Loucy (cell line): ENCODE results near the gene C17orf114.

Experiments
- H2AFZ ChIP-seq: fragments of 200-600 bp; sonication (generic); 2 replicates; pipeline ENCODE4 v1.6.0; 2016; ENCODE audit warnings: antibody characterized with exemption, mild to moderate bottlenecking, low read length, moderate library complexity
- H3F3A ChIP-seq: fragments of 200-600 bp; 2 replicates; pipeline ENCODE4 v1.6.0; 2016; ENCODE audit warnings: antibody characterized with exemption, low read depth, mild to moderate bottlenecking
- H3K27me3 ChIP-seq: fragments of 200-600 bp; sonication (generic); 2 replicates; pipeline ENCODE4 v1.6.1; 2014; ENCODE audit warnings: low read length, mild to moderate bottlenecking; ENCODE audit not compliant: insufficient read depth, poor library complexity, severe bottlenecking
- H3K36me3 ChIP-seq: fragments of 200-600 bp; sonication (generic); 2 replicates; pipeline ENCODE4 v1.6.1; 2016; ENCODE audit warnings: low read length; ENCODE audit not compliant: insufficient read depth
- H3K4me1 ChIP-seq: fragments of 200-600 bp; sonication (generic); 2 replicates; pipeline ENCODE4 v1.5.1; 2014; ENCODE audit warnings: low read length, mild to moderate bottlenecking; ENCODE audit not compliant: insufficient read depth, poor library complexity, severe bottlenecking
- H3K4me2 ChIP-seq: fragments of 200-600 bp; sonication (generic); 2 replicates; pipeline ENCODE4 v1.6.0; 2014; ENCODE audit warnings: antibody characterized with exemption, low read length, low read depth, mild to moderate bottlenecking; ENCODE audit not compliant: poor library complexity, severe bottlenecking
- H3K4me3 ChIP-seq: fragments of 200-600 bp; sonication (generic); 2 replicates; pipeline ENCODE4 v1.5.1; 2014; ENCODE audit warnings: low read length, mild to moderate bottlenecking, mixed read lengths; ENCODE audit not compliant: poor library complexity, severe bottlenecking
- H3K79me2 ChIP-seq: fragments of 200-600 bp; sonication (generic); 2 replicates; pipeline ENCODE4 v1.6.1; 2014; ENCODE audit warnings: low read length; ENCODE audit not compliant: insufficient read depth
- H3K9ac ChIP-seq: fragments of 200-600 bp; sonication (generic); 2 replicates; pipeline ENCODE4 v1.6.0; 2014; ENCODE audit warnings: mild to moderate bottlenecking, low read depth, low read length, moderate library complexity; ENCODE audit not compliant: poor library complexity, severe bottlenecking
- H3K9me2 ChIP-seq: fragments of 200-600 bp; sonication (generic); replicated peaks from 2 replicates; pipeline ENCODE4 v1.6.1; 2016; ENCODE audit warnings: low read depth, low read length, mixed read lengths
- H3K9me3 ChIP-seq: fragments of 200-600 bp; sonication (generic); 2 replicates; pipeline ENCODE4 v1.6.1; 2014; ENCODE audit warnings: mild to moderate bottlenecking, antibody characterized with exemption, low read length, low read depth; ENCODE audit not compliant: insufficient read depth
- H4K20me1 ChIP-seq: fragments of 200-600 bp; sonication (generic); 2 replicates; pipeline ENCODE4 v1.6.0; 2014; ENCODE audit warnings: antibody characterized with exemption, low read length, mild to moderate bottlenecking; ENCODE audit not compliant: insufficient read depth, poor library complexity, severe bottlenecking
- CTCF ChIP-seq: fragments of 200-600 bp; sonication (generic); conservative IDR thresholded peaks from 2 replicates; pipeline ENCODE4 v1.5.1; 2014; ENCODE audit warnings: mild to moderate bottlenecking, antibody characterized with exemption, low read length
- EZH2phosphoT487 ChIP-seq: fragments of 200-600 bp; IDR thresholded peaks from 2 replicates; pipeline ENCODE4 v1.6.1; 2018; ENCODE audit warnings: antibody characterized with exemption, mild to moderate bottlenecking, moderate library complexity, borderline replicate concordance

The C17orf114 gene

GRCh38 chr17:4768298-4768697 is 33.8 kb downstream of the C17orf114 start:
- Histone ChIP-seq H3K4me1 (no peaks in the 10 kb centered on the region), H3K4me2 (no peak overlapping the region), H3K9ac (no peak overlapping the region), H3F3A (no peaks in the 10 kb centered on the region), H3K79me2 (no peaks in the 10 kb centered on the region), H4K20me1 (no peaks in the 10 kb centered on the region), H3K9me3 (no peaks in the 10 kb centered on the region), H2AFZ (no peak overlapping the region), H3K9me2 (no peaks in the 10 kb centered on the region), H3K4me3 (no peak overlapping the region), H3K36me3 (no peaks in the 10 kb centered on the region), H3K27me3 (no peaks in the 10 kb centered on the region)
- TF ChIP-seq CTCF (no peak), EZH2phosphoT487 (no peak)

- TF ChIP-seq CTCF (no peak), EZH2phosphoT487 (no peak)
- no peak overlapping the region for H3K9ac ChIP-seq
- no peak overlapping the region for H3K4me2 ChIP-seq
- H3K9me3 ChIP-seq: no peaks in the 10 kb centered on the region
- H3K4me3 ChIP-seq: no peak overlapping the region
- no peaks in the 10 kb centered on the region for H3K27me3 ChIP-seq
- H3K79me2 ChIP-seq: no peaks in the 10 kb centered on the region
- no peaks in the 10 kb centered on the region for H4K20me1 ChIP-seq
- no peaks in the 10 kb centered on the region for H3K36me3 ChIP-seq
- H2AFZ ChIP-seq: no peak overlapping the region
- no peaks in the 10 kb centered on the region for H3K9me2 ChIP-seq
- no peaks in the 10 kb centered on the region for H3K4me1 ChIP-seq
- H3F3A ChIP-seq: no peaks in the 10 kb centered on the region
Measured at GRCh38 chr17:4766723-4767122, 35.4 kb downstream of the C17orf114 start.

DNA sequence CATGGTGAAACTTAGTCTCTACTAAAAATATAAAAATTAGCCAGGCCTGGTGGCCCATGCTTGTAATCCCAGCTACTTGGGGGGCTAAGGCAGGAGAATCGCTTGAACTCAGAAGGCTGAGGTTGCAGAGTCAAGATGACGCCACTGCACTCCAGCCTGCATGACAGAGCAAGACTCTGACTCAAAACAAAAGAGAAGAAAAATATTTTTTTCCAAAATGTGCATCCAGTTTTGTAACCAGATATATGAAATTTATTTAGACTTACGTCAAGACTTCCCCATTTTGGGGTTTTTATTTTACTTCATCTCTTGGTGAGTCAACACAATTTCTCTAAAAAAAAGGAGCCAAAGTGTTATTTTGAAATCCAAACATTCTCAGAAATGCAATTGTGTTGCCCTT is 35.9 kb downstream of the C17orf114 start:
- Histone ChIP-seq H3K9ac (no peak overlapping the region), H3K4me1 (no peaks in the 10 kb centered on the region), H3K9me3 (no peaks in the 10 kb centered on the region), H3K4me2 (no peak overlapping the region), H3K79me2 (no peaks in the 10 kb centered on the region), H3K36me3 (no peaks in the 10 kb centered on the region), H2AFZ (no peak overlapping the region), H3K27me3 (no peaks in the 10 kb centered on the region), H3K4me3 (no peak overlapping the region), H3F3A (no peaks in the 10 kb centered on the region), H4K20me1 (no peaks in the 10 kb centered on the region), H3K9me2 (no peaks in the 10 kb centered on the region)
- TF ChIP-seq EZH2phosphoT487 (no peak), CTCF (no peak)
